HUES6 (cell line): ENCODE measurements around the gene CEBPZOS.
A peak's percentile ranks its signal among the peaks of the same experiment; 100 is the strongest.

Source experiments
- H3K27ac ChIP-seq: 2 replicates; pipeline ENCODE4 v1.7.0; 2013; ENCODE audit warnings: low read depth, mild to moderate bottlenecking, low read length, inconsistent platforms
- H3K27me3 ChIP-seq: 2 replicates; pipeline ENCODE4 v1.6.1; 2013; ENCODE audit warnings: low read length; ENCODE audit not compliant: control insufficient read depth, insufficient read depth
- H3K36me3 ChIP-seq: 2 replicates; pipeline ENCODE4 v1.6.1; 2013; ENCODE audit warnings: low read length; ENCODE audit not compliant: control insufficient read depth, insufficient read depth
- H3K4me1 ChIP-seq: 2 replicates; pipeline ENCODE4 v1.6.1; 2013; ENCODE audit warnings: low read length; ENCODE audit not compliant: control insufficient read depth, insufficient read depth
- H3K4me3 ChIP-seq: 2 replicates; pipeline ENCODE4 v1.5.1; 2013; ENCODE audit warnings: low read depth, low read length
- H3K9ac ChIP-seq: one replicate; pipeline ENCODE4 v1.6.1; 2013; ENCODE audit warnings: mild to moderate bottlenecking, low read length
- H3K9me3 ChIP-seq: 2 replicates; pipeline ENCODE4 v1.6.1; 2013; ENCODE audit warnings: low read depth, low read length; ENCODE audit not compliant: control insufficient read depth, insufficient read depth

CEBPZOS gene

GRCh38 chr2:37232131-37232933 is 36.0 kb downstream of the CEBPZOS start:
- Histone ChIP-seq H3K27me3 (no peaks in the 10 kb centered on the region), H3K36me3 (peaks cover 58% of the 10 kb centered on the region), H3K27ac (peak overlapping the region; percentile 72; the same call in 1 of the 2 replicates), H3K4me1 (peaks cover 29% of the 10 kb centered on the region), H3K9ac (peak overlapping the region; percentile 93), H3K9me3 (no peaks in the 10 kb centered on the region), H3K4me3 (peak overlapping the region; percentile 92)

- Histone ChIP-seq H3K4me3 (no peak overlapping the region), H3K27me3 (no peaks in the 10 kb centered on the region), H3K4me1 (no peaks in the 10 kb centered on the region), H3K27ac (no peak overlapping the region), H3K9ac (no peak overlapping the region), H3K9me3 (no peaks in the 10 kb centered on the region), H3K36me3 (peaks cover 93% of the 10 kb centered on the region)
Measured at GRCh38 chr2:37243435-37243834, 47.1 kb downstream of the CEBPZOS start.

- H3K9ac ChIP-seq = no peak overlapping the region
- H3K9me3 ChIP-seq = no peaks in the 10 kb centered on the region
- H3K4me3 ChIP-seq = no peak overlapping the region
- no peak overlapping the region for H3K27ac ChIP-seq
- peaks cover 93% of the 10 kb centered on the region for H3K36me3 ChIP-seq
- no peaks in the 10 kb centered on the region for H3K27me3 ChIP-seq
- H3K4me1 ChIP-seq = no peaks in the 10 kb centered on the region
Measured at GRCh38 chr2:37244017-37244416, 47.7 kb downstream of the CEBPZOS start.

GRCh38 chr2:37244755-37245154 is 48.5 kb downstream of the CEBPZOS start:
- no peaks in the 10 kb centered on the region for H3K4me1 ChIP-seq
- peaks cover 94% of the 10 kb centered on the region for H3K36me3 ChIP-seq
- no peaks in the 10 kb centered on the region for H3K9me3 ChIP-seq
- no peak overlapping the region for H3K4me3 ChIP-seq
- H3K27me3 ChIP-seq = no peaks in the 10 kb centered on the region
- no peak overlapping the region for H3K27ac ChIP-seq
- H3K9ac ChIP-seq = no peak overlapping the region

GRCh38 chr2:37246205-37246604 is 49.9 kb downstream of the CEBPZOS start:
- no peaks in the 10 kb centered on the region for H3K4me1 ChIP-seq
- H3K4me3 ChIP-seq = no peak overlapping the region
- no peak overlapping the region for H3K27ac ChIP-seq
- no peaks in the 10 kb centered on the region for H3K9me3 ChIP-seq
- H3K27me3 ChIP-seq = no peaks in the 10 kb centered on the region
- no peak overlapping the region for H3K9ac ChIP-seq
- peaks cover 100% of the 10 kb centered on the region for H3K36me3 ChIP-seq

GRCh38 chr2:37250869-37251740 is 54.8 kb downstream of the CEBPZOS start:
- no peaks in the 10 kb centered on the region for H3K27me3 ChIP-seq
- H3K4me3 ChIP-seq = no peak overlapping the region
- H3K4me1 ChIP-seq = no peaks in the 10 kb centered on the region
- no peak overlapping the region for H3K9ac ChIP-seq
- H3K27ac ChIP-seq = no peak overlapping the region
- no peaks in the 10 kb centered on the region for H3K9me3 ChIP-seq
- peaks cover 99% of the 10 kb centered on the region for H3K36me3 ChIP-seq
